GM13977 (cell line): ENCODE measurements around the gene FPR2.

Experiments used
- DNase-seq: peaks from one replicate; pipeline ENCODE4 v3.0.0; 2012; ENCODE audit warnings: low spot score
- in situ Hi-C: fragments of 300-500 bp; cut with MboI; formaldehyde crosslinking; loops from one replicate; pipeline ENCODE4 v1.12.0; 2022; ENCODE audit warnings: low sequenced_read_pairs, low pct_unique_long_range_greater_than_20kb, mixed read lengths, inconsistent platforms; ENCODE audit not compliant: unreplicated experiment
- TF ChIP-seq, protein P1 (sequence below): IDR thresholded peaks from 2 replicates; pipeline ENCODE4 v1.5.1; 2012; ENCODE audit warnings: mild to moderate bottlenecking, control low read depth; ENCODE audit not compliant: insufficient read depth; ENCODE audit errors: extremely low read depth, missing control alignments

FPR2 gene

DNA sequence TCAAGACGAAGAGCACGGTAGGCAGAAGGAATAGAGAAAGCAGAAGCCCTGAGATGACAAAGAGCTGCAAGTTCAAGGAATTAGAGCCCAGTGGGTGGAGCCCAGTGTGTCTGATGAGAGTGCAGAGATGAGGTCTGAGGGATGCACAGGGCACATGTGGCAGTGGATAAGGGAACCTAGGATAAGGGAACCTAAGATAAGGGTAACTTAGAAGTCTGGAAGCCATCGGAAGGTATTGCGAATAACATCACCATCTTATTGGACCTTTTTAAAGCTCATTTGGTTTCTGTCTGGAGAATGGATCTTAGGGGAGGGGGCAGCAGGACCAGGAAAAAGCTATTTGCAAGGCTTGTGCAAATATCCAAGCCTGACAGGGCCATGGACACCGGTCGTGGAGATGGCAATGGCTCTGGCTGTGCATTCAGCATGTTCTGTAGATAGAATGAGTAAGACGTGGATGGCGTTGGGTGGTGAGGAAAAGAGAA lies 35.3 kb downstream of the FPR2 start:
- TF ChIP-seq, protein P1, sequence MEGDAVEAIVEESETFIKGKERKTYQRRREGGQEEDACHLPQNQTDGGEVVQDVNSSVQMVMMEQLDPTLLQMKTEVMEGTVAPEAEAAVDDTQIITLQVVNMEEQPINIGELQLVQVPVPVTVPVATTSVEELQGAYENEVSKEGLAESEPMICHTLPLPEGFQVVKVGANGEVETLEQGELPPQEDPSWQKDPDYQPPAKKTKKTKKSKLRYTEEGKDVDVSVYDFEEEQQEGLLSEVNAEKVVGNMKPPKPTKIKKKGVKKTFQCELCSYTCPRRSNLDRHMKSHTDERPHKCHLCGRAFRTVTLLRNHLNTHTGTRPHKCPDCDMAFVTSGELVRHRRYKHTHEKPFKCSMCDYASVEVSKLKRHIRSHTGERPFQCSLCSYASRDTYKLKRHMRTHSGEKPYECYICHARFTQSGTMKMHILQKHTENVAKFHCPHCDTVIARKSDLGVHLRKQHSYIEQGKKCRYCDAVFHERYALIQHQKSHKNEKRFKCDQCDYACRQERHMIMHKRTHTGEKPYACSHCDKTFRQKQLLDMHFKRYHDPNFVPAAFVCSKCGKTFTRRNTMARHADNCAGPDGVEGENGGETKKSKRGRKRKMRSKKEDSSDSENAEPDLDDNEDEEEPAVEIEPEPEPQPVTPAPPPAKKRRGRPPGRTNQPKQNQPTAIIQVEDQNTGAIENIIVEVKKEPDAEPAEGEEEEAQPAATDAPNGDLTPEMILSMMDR = no peak
- no peak for DNase-seq
- in situ Hi-C loops = no loop called here

- DNase-seq = no peak
- in situ Hi-C loops = no loop called here
- TF ChIP-seq, protein P1 = no peak
These were observed 36.5 kb downstream of the FPR2 start for GRCh38 chr19:51797480-51797879.

DNA sequence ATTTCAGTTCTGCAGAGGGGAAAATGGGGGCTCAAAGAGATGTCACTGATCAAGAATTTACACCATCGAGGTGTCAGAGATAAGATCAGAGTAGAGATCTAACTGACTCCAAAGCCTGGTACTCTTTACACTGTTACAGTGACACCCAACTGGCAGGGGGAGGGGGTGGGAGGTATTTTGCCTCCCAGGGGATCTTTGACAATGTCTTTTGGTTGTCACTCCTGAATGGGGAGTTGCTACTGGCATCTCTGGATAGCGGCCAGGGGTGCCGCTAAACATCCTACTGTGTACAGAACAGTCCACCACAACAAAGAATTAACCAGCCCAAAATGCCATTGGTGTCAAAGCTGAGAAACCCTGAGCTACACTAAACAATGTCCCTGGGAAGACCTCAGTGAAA lies 37.1 kb downstream of the FPR2 start:
- DNase-seq = no peak
- TF ChIP-seq, protein P1 = no peak
- in situ Hi-C loops = no loop called here

- TF ChIP-seq, protein P1 = no peak
- in situ Hi-C loops = no loop called here
- DNase-seq = no peak
These were observed 38.2 kb downstream of the FPR2 start for GRCh38 chr19:51799034-51799773.

- in situ Hi-C loops = no loop called here
- TF ChIP-seq, protein P1 = no peak
- no peak for DNase-seq
These were observed 38.9 kb downstream of the FPR2 start for GRCh38 chr19:51799774-51800472.

DNA sequence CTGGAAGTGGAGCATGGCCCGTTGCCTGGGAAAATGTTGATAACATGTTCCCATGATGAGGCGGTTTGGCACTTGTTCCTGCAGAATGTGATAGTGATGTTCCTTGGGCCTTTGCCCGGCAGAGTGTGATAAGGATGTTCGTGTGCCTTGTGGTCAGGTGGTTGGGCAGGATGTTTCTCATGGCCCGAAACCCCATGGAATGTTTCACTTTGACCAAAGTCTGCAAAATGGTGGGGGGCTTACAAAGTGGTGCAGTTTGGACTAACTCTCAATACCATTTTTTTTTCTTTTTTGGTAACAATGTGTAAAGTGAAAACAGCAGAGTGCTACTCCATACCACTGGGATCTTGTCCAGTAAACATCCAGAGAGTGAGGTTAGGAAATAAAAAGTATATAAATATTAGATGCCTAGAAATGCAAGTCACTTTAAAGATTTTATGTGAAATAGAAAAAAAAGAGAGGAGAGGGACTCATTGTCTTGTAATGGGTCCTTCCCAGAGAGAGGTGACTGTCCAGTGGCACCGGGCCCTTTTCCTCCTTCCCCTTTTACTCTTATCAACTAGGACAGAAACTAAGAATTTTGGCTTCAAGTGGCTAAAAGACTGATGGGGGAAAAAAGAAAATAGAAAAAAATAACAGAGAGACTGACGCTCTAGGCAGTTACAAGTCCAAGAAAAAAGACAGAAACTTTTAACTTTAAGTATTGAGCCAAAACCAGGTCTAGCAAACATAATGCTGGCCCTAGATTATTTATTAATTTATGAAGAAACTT lies 39.7 kb downstream of the FPR2 start:
- in situ Hi-C loops = no loop called here
- TF ChIP-seq, protein P1 = no peak
- DNase-seq = no peak
